Panc1 (cell line): ENCODE measurements around the gene STK16. TPM values are rescaled to one million over a fixed set of nuclear protein-coding genes. Genes with fewer than 3 reads are reported as not detected.

Experiments
- ATAC-seq: fragments of 200-7000 bp; cut with Tn5 transposase; 2 replicates; pipeline ENCODE4 v1.9.1; 2020; ENCODE audit warnings: mild to moderate bottlenecking, moderate library complexity
- BruUV-seq: library from RNA; stranded (reverse); fragments of 400-500 nt; replicated peaks from 2 replicates; lab custom pipeline; 2021; lab: Mats Ljungman, UMichigan
- CTCF ChIA-PET: fragments of 300-600 bp; sonication (Branson Sonifier 250); formaldehyde crosslinking; loops from one replicate; lab custom pipeline; 2022; ENCODE audit warnings: antibody characterized with exemption; lab: Charles Lee
- POLR2A ChIA-PET: fragments of 300-600 bp; sonication (Branson Sonifier 250); formaldehyde crosslinking; loops from one replicate; lab custom pipeline; 2022; ENCODE audit warnings: antibody characterized with exemption; lab: Charles Lee
- DNase-seq: peaks from one replicate; pipeline ENCODE4 v3.0.0-alpha.2; 2010; ENCODE audit warnings: low read depth, low spot score
- H3K27ac ChIP-seq: 2 replicates; pipeline ENCODE4 v1.5.1; 2011; ENCODE audit warnings: mild to moderate bottlenecking, low read length, inconsistent platforms
- H3K27me3 ChIP-seq: fragments of 200-500 bp; sonication (Bioruptor generic); 2 replicates; pipeline ENCODE4 v1.6.0; 2014; ENCODE audit warnings: low read length, inconsistent platforms; ENCODE audit not compliant: control insufficient read depth, insufficient read depth
- H3K36me3 ChIP-seq: fragments of 200-500 bp; sonication (Bioruptor generic); 2 replicates; pipeline ENCODE4 v1.5.1; 2014; ENCODE audit warnings: inconsistent platforms, mild to moderate bottlenecking, low read length, moderate library complexity; ENCODE audit not compliant: control insufficient read depth, insufficient read depth
- H3K4me1 ChIP-seq: 2 replicates; pipeline ENCODE4 v1.5.1; 2011; ENCODE audit warnings: inconsistent platforms, mild to moderate bottlenecking, low read length, moderate library complexity; ENCODE audit not compliant: control insufficient read depth, insufficient read depth
- H3K4me3 ChIP-seq, 2 experiments: 2 replicates each; pipeline ENCODE4 v1.5.1; 2011 to 2012; ENCODE audit warnings: low read depth in 2 of 2, low read length in 2 of 2, mild to moderate bottlenecking in 2 of 2, inconsistent platforms in 1 of 2, moderate library complexity in 1 of 2
- H3K9me3 ChIP-seq: fragments of 200-500 bp; sonication (Bioruptor generic); 2 replicates; pipeline ENCODE4 v1.5.1; 2014; ENCODE audit warnings: low read depth, mild to moderate bottlenecking, inconsistent platforms, low read length, moderate library complexity; ENCODE audit not compliant: control insufficient read depth, insufficient read depth
- POLR2AphosphoS5 ChIP-seq: IDR thresholded peaks from 2 replicates; pipeline ENCODE4 v1.6.1; 2012; ENCODE audit warnings: mild to moderate bottlenecking, low read depth, low read length, moderate library complexity
- REST ChIP-seq, 2 experiments: IDR thresholded peaks; 2 replicates each; pipeline ENCODE4 v1.6.1; 2011 to 2012; ENCODE audit warnings: low read depth in 2 of 2, control low read depth in 1 of 2, low read length in 1 of 2, mild to moderate bottlenecking in 1 of 2, moderate library complexity in 1 of 2; ENCODE audit not compliant: insufficient read depth in 1 of 2
- SIN3A ChIP-seq: IDR thresholded peaks from 2 replicates; pipeline ENCODE4 v1.6.1; 2012; ENCODE audit warnings: low read depth, mild to moderate bottlenecking, low read length, moderate library complexity, borderline replicate concordance; ENCODE audit not compliant: insufficient read depth
- TCF7L2 ChIP-seq: IDR thresholded peaks from 2 replicates; pipeline ENCODE4 v1.6.1; 2011; ENCODE audit warnings: mild to moderate bottlenecking, low read depth, low read length, inconsistent platforms
- in situ Hi-C: cut with HindIII; loops from 2 replicates; pipeline ENCODE4 v1.10.0; 2016; ENCODE audit warnings: low sequenced_read_pairs, low pct_unique_long_range_greater_than_20kb
- intact Hi-C: fragments of 100-400 bp; cut with micrococcal nuclease; formaldehyde crosslinking; loops from one replicate; pipeline ENCODE4 v1.10.0; 2022; ENCODE audit not compliant: unreplicated experiment
- total RNA-seq: library from RNA; stranded (reverse); gene quantifications from one replicate; pipeline ENCODE4 v1.2.1, GENCODE V29; 2021; ENCODE audit not compliant: unreplicated experiment

The STK16 gene
- total RNA-seq, 1 experiment from 2014 or later, result 29.9 TPM

GRCh38 chr2:219218217-219218731 is 27.0 kb upstream of the STK16 start:
- H3K4me3 ChIP-seq, result peak overlapping the region; percentile 59 to 67
- peak; percentile 89 for ATAC-seq
- in situ Hi-C loops, result no loop called here
- no peaks in the 10 kb centered on the region for H3K9me3 ChIP-seq
- H3K27me3 ChIP-seq, result no peaks in the 10 kb centered on the region
- intact Hi-C loops, result loop anchor here (10.0 kb wide), 1 partner anchor 53 kb away; the partner anchor contains the start of gene NHEJ1
- no peak for DNase-seq
- no TSS peak for BruUV-seq
- peak overlapping the region; percentile 77 for H3K27ac ChIP-seq
- H3K4me1 ChIP-seq, result peaks cover 10% of the 10 kb centered on the region
- CTCF ChIA-PET, result interaction anchor here (0.8 kb wide), 1 partner anchor 31 kb away, joined by 6 read pairs; no protein-coding TSS in a partner anchor
- POLR2A ChIA-PET, result no interaction called here
- H3K36me3 ChIP-seq, result 0 out of 2 replicates have a peak, but pooled peaks cover 2% of the 10 kb centered on the region
- TF ChIP-seq SIN3A, result 0 out of 2 replicates have a peak, but pooled peaks have one; percentile 63
- no peak for TF ChIP-seq TCF7L2
- TF ChIP-seq REST (IDR thresholded peaks at IDR 0.05; ENCODE audit: insufficient read depth in 1 of 2, low read depth in 2 of 2, low read length in 1 of 2), result peak; percentile 89 to 91

- ATAC-seq (peak; percentile 83), DNase-seq (peak; percentile 52)
- Histone ChIP-seq H3K27ac (peak within 1 kb of the TSS; percentile 77), H3K4me3 (peak within 1 kb of the TSS; percentile 59 to 67), H3K27me3 (no peaks in the 10 kb centered on the region), H3K4me1 (peaks cover 10% of the 10 kb centered on the region), H3K9me3 (no peaks in the 10 kb centered on the region), H3K36me3 (0 out of 2 replicates have a peak, but pooled peaks cover 2% of the 10 kb centered on the region)
- TF ChIP-seq REST (IDR thresholded peaks at IDR 0.05; ENCODE audit: insufficient read depth in 1 of 2, low read depth in 2 of 2, low read length in 1 of 2), result no peak; a peak in 1 of 4 replicates
- TF ChIP-seq SIN3A, result no peak
- TF ChIP-seq POLR2AphosphoS5, result peak; percentile 82
- no TSS peak for BruUV-seq
- in situ Hi-C loops, result no loop called here
- intact Hi-C loops, result loop anchor here (10.0 kb wide), 1 partner anchor 54 kb away; the partner anchor contains the start of gene NHEJ1
- ChIA-PET CTCF (no interaction called here), POLR2A (interaction anchor here (0.6 kb wide), 1 partner anchor 29 kb away, joined by 3 read pairs; no protein-coding TSS in a partner anchor)
Observed at GRCh38 chr2:219218732-219219701, 26.3 kb upstream of the STK16 start, which contains the start of gene ABCB6. ABCB6 (minus strand) TSS chr2:219218958; CDS start chr2:219218673, 285 bp downstream.
